Measurements from ENCODE around the gene NAT10. TPM values are rescaled to one million over a fixed set of nuclear protein-coding genes. Genes with fewer than 3 reads are reported as not detected.

The NAT10 gene
- total RNA-seq, 1 donor from 2014 or later, result 32.2 TPM

DNA sequence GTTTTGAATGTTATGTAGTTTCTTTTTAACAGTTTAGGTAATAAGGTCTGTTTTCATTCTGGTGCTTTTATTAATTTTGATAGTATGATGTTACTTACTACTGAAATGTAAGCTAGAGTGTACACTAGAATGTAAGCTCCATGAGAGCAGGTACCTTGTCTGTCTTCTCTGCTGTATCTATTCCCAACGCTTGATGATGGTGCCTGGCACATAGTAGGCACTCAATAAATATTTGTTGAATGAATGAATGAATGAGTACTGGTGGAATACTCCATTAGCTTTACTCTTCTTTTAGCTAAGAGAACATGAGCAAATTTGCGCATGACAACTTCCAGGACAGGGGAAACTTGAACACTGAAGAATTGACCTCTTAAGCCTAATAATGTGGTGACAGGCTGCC is 6.6 kb upstream of the NAT10 start:
- no peak overlapping the region for H3K4me2 ChIP-seq (ENCODE audit: low read length)
- H4K20me1 ChIP-seq (ENCODE audit: insufficient read depth, low read length), result peaks cover 19% of the 10 kb centered on the region
- no peak overlapping the region for H3K27ac ChIP-seq (ENCODE audit: low read depth, low read length)
- no peak overlapping the region for H3K4me3 ChIP-seq (ENCODE audit: insufficient read depth, low read depth, low read length)
- DNase-seq (ENCODE audit: low read depth) (no peak), FAIRE-seq (no peak)
- peaks cover 17% of the 10 kb centered on the region for H3K79me2 ChIP-seq (ENCODE audit: insufficient read depth, low read length)
- no peak overlapping the region for H3K4me3 Mint-ChIP-seq (ENCODE audit: unreplicated experiment)
- H3K9me3 Mint-ChIP-seq (ENCODE audit: unreplicated experiment), result no peaks in the 10 kb centered on the region
- no peak overlapping the region for H3K9ac ChIP-seq (ENCODE audit: low read length)
- no peaks in the 10 kb centered on the region for H3K4me1 ChIP-seq (ENCODE audit: insufficient read depth, low read length)
- H3K27me3 ChIP-seq (ENCODE audit: insufficient read depth, low read length), result no peaks in the 10 kb centered on the region
- TF ChIP-seq EZH2 (IDR thresholded peaks at IDR 0.05; ENCODE audit: insufficient read depth, low read length), result no peak
- TF ChIP-seq, protein P1, sequence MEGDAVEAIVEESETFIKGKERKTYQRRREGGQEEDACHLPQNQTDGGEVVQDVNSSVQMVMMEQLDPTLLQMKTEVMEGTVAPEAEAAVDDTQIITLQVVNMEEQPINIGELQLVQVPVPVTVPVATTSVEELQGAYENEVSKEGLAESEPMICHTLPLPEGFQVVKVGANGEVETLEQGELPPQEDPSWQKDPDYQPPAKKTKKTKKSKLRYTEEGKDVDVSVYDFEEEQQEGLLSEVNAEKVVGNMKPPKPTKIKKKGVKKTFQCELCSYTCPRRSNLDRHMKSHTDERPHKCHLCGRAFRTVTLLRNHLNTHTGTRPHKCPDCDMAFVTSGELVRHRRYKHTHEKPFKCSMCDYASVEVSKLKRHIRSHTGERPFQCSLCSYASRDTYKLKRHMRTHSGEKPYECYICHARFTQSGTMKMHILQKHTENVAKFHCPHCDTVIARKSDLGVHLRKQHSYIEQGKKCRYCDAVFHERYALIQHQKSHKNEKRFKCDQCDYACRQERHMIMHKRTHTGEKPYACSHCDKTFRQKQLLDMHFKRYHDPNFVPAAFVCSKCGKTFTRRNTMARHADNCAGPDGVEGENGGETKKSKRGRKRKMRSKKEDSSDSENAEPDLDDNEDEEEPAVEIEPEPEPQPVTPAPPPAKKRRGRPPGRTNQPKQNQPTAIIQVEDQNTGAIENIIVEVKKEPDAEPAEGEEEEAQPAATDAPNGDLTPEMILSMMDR (IDR thresholded peaks at IDR 0.05; ENCODE audit: insufficient read depth, low read depth, low read length), result no peak
- peaks cover 79% of the 10 kb centered on the region for H3K36me3 ChIP-seq (ENCODE audit: insufficient read depth, low read length)
- H3K9me3 ChIP-seq (ENCODE audit: insufficient read depth, low read depth, low read length), result no peaks in the 10 kb centered on the region
- H2AFZ ChIP-seq (ENCODE audit: low read depth, low read length), result no peak overlapping the region
- no peak overlapping the region for H3K27ac Mint-ChIP-seq (ENCODE audit: unreplicated experiment)
- H3K36me3 Mint-ChIP-seq (ENCODE audit: low read depth, unreplicated experiment), result peaks cover 10% of the 10 kb centered on the region
- no peaks in the 10 kb centered on the region for H3K4me1 Mint-ChIP-seq (ENCODE audit: low read depth, unreplicated experiment)
- H3K27me3 Mint-ChIP-seq (ENCODE audit: low read depth, unreplicated experiment), result no peaks in the 10 kb centered on the region

DNA sequence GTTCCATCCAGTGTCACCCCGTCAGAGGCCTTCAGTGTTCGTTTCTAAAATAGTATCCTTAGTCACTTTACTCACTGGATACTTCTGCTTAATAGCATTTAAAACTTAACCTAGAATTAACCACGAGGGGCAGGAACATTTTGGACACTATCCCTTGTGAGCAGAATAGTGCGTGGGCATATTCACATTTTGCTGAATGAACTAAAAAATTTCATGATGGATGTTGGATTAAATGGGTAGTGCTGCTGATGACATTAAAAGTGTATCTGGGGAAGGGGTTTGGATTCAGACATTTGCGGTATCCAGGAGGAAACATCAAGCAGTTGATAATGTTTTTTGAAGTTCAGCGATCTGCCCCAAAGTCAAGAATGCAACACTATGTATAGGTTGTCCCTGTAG is 750 bp upstream of the NAT10 start:
- H3K4me3 Mint-ChIP-seq (ENCODE audit: unreplicated experiment), result peak overlapping the region; percentile 96
- Histone ChIP-seq H2AFZ (ENCODE audit: low read depth, low read length) (peak overlapping the region; percentile 62), H3K27me3 (ENCODE audit: insufficient read depth, low read length) (no peaks in the 10 kb centered on the region), H3K27ac (ENCODE audit: low read depth, low read length) (peak overlapping the region; percentile 92), H3K36me3 (ENCODE audit: insufficient read depth, low read length) (peaks cover 37% of the 10 kb centered on the region), H3K9ac (ENCODE audit: low read length) (peak overlapping the region; percentile 95), H4K20me1 (ENCODE audit: insufficient read depth, low read length) (peaks cover 11% of the 10 kb centered on the region), H3K9me3 (ENCODE audit: insufficient read depth, low read depth, low read length) (no peaks in the 10 kb centered on the region), H3K4me3 (ENCODE audit: insufficient read depth, low read depth, low read length) (peak overlapping the region; percentile 96), H3K4me2 (ENCODE audit: low read length) (peak overlapping the region; percentile 87), H3K4me1 (ENCODE audit: insufficient read depth, low read length) (peaks cover 16% of the 10 kb centered on the region), H3K79me2 (ENCODE audit: insufficient read depth, low read length) (peaks cover 43% of the 10 kb centered on the region)
- peak overlapping the region; percentile 99 for H3K27ac Mint-ChIP-seq (ENCODE audit: unreplicated experiment)
- H3K9me3 Mint-ChIP-seq (ENCODE audit: unreplicated experiment), result no peaks in the 10 kb centered on the region
- peaks cover 10% of the 10 kb centered on the region for H3K4me1 Mint-ChIP-seq (ENCODE audit: low read depth, unreplicated experiment)
- FAIRE-seq (no peak), DNase-seq (ENCODE audit: low read depth) (no peak)
- no peak for TF ChIP-seq EZH2 (IDR thresholded peaks at IDR 0.05; ENCODE audit: insufficient read depth, low read length)
- TF ChIP-seq, protein P1 (IDR thresholded peaks at IDR 0.05; ENCODE audit: insufficient read depth, low read depth, low read length), result no peak
- peaks cover 14% of the 10 kb centered on the region for H3K36me3 Mint-ChIP-seq (ENCODE audit: low read depth, unreplicated experiment)
- no peaks in the 10 kb centered on the region for H3K27me3 Mint-ChIP-seq (ENCODE audit: low read depth, unreplicated experiment)

DNA sequence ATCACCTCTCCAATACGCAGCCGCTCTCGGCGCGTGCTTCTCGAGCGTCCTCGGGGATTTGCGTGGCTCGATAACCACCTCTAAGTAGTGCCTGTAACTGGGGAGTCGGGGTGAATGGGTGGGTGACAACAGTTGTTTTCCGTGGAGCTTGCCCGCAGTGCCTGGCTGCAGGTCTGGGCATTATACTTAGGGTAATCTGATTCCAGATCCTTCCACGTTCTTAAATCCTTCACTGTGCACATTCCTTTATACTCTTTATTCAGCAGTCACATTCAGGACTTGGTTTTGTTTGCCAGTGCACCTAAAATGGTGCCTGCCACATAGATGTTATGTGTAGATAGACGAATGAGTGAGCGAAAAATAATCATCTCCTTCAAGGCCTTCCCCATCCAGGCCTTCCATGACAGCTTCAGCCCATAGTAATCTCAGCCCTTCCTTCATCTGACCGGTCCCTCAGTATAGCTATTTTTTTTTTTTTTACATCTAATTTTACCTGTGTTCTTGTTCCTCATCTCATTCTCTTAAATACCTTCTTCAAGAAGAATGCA is 602 bp downstream of the NAT10 start:
- peak overlapping the region; percentile 96 for H3K4me3 ChIP-seq (ENCODE audit: insufficient read depth, low read depth, low read length)
- H3K4me1 Mint-ChIP-seq (ENCODE audit: low read depth, unreplicated experiment), result peaks cover 10% of the 10 kb centered on the region
- H3K4me1 ChIP-seq (ENCODE audit: insufficient read depth, low read length), result peaks cover 16% of the 10 kb centered on the region
- H3K27ac ChIP-seq (ENCODE audit: low read depth, low read length), result peak overlapping the region; percentile 92
- FAIRE-seq, result no peak
- peak overlapping the region; percentile 96 for H3K4me3 Mint-ChIP-seq (ENCODE audit: unreplicated experiment)
- H3K36me3 ChIP-seq (ENCODE audit: insufficient read depth, low read length), result peaks cover 34% of the 10 kb centered on the region
- H3K9ac ChIP-seq (ENCODE audit: low read length), result peak overlapping the region; percentile 95
- no peaks in the 10 kb centered on the region for H3K9me3 Mint-ChIP-seq (ENCODE audit: unreplicated experiment)
- H3K9me3 ChIP-seq (ENCODE audit: insufficient read depth, low read depth, low read length), result no peaks in the 10 kb centered on the region
- peaks cover 10% of the 10 kb centered on the region for H4K20me1 ChIP-seq (ENCODE audit: insufficient read depth, low read length)
- peak overlapping the region; percentile 99 for H3K27ac Mint-ChIP-seq (ENCODE audit: unreplicated experiment)
- TF ChIP-seq EZH2 (IDR thresholded peaks at IDR 0.05; ENCODE audit: insufficient read depth, low read length), result no peak
- TF ChIP-seq, protein P1 (IDR thresholded peaks at IDR 0.05; ENCODE audit: insufficient read depth, low read depth, low read length), result no peak
- H3K36me3 Mint-ChIP-seq (ENCODE audit: low read depth, unreplicated experiment), result peaks cover 13% of the 10 kb centered on the region
- H3K27me3 ChIP-seq (ENCODE audit: insufficient read depth, low read length), result no peaks in the 10 kb centered on the region
- peak overlapping the region; percentile 87 for H3K4me2 ChIP-seq (ENCODE audit: low read length)
- DNase-seq (ENCODE audit: low read depth), result peak; percentile 22
- H2AFZ ChIP-seq (ENCODE audit: low read depth, low read length), result peak overlapping the region; percentile 62
- peaks cover 44% of the 10 kb centered on the region for H3K79me2 ChIP-seq (ENCODE audit: insufficient read depth, low read length)
- H3K27me3 Mint-ChIP-seq (ENCODE audit: low read depth, unreplicated experiment), result no peaks in the 10 kb centered on the region
